ENCODE results near the gene PAEP. TPM values are rescaled to one million over a fixed set of nuclear protein-coding genes. Genes with fewer than 3 reads are reported as not detected.
"Not testable (repeated sequence)": the region's sequence is repeated elsewhere in the genome, so short reads cannot be mapped to it uniquely, and the experiment has no call there.

Gene PAEP
- total RNA-seq, 1 experiment from 2014 or later: not detected

DNA sequence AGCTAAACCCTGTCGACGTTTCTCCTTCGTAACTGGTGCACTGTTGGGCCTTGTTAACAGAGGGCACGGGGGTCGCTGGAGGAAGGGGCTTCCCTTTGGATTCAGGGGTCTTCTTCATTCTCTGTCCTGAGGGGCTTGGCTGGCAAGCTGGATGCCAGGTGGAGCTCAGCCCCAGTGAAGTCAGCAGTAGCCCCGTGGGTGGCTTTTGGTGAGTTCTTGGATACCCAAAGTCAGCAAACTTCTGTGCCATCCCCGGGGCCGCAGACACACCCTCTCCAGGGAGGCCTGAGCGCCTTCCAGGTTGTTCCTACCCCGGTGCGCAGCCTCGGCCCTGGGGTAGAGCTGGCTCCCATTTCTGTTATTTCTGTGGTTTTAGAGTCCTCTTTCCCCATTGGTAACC is 27.9 kb upstream of the PAEP start:
- ChIA-PET POLR2A (no interaction called here), CTCF (no interaction called here)
- H3K36me3 Mint-ChIP-seq (ENCODE audit: insufficient read depth, unreplicated experiment): no peaks in the 10 kb centered on the region
- H3K9me3 Mint-ChIP-seq (ENCODE audit: unreplicated experiment): no peaks in the 10 kb centered on the region
- no peak for TF ChIP-seq CTCF (IDR thresholded peaks at IDR 0.05; ENCODE audit: insufficient read depth in 1 of 2, low read depth in 1 of 2, low read length in 1 of 2, severe bottlenecking in 1 of 2, unreplicated experiment in 1 of 2)
- Histone ChIP-seq H3K27me3 (replicated peaks; ENCODE audit: control insufficient read depth, insufficient read depth, low read length) (no peaks in the 10 kb centered on the region), H3K36me3 (ENCODE audit: control insufficient read depth, insufficient read depth, low read length) (no peaks in the 10 kb centered on the region), H3K9me3 (no peaks in the 10 kb centered on the region), H3K4me3 (ENCODE audit: low read depth, low read length) (no peak overlapping the region), H3K4me1 (no peaks in the 10 kb centered on the region)
- DNase-seq: no peak
- H3K4me3 Mint-ChIP-seq (ENCODE audit: unreplicated experiment): no peak overlapping the region
- intact Hi-C loops (cut with micrococcal nuclease; ENCODE audit: unreplicated experiment): no loop called here
- no peak overlapping the region for H3K27ac Mint-ChIP-seq (ENCODE audit: unreplicated experiment)
- peaks cover 7% of the 10 kb centered on the region for H3K4me1 Mint-ChIP-seq (ENCODE audit: low read depth, unreplicated experiment)
- H3K27me3 Mint-ChIP-seq (ENCODE audit: insufficient read depth, unreplicated experiment): peaks cover 22% of the 10 kb centered on the region
- BruUV-seq (replicated peaks): no TSS peak

DNA sequence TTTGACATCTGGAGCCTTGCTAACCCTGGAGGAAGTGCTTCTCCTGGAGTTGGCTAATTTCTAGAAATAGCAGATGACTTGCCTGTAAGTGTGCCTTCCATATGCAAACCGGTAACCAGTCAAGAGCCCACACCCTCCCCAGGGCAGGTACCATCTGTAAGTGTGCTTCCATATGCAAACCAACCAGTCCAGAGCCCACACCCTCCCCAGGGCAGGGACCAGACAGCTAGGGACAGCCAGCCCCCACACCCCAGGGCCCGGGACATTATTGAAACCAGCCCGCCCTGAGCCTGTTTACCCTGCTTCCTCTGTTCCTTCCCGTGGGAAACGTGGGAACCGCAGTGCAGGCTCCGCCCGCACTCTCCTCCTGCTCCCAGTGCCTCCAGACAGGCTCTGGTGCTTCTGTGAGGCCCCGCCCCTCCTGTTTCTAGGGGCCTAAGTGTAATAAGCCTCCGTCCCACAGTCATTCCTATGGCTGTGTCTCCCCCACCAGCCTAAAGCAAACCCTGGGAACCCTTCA is 27.3 kb upstream of the PAEP start:
- intact Hi-C loops (cut with micrococcal nuclease; ENCODE audit: unreplicated experiment); BruUV-seq (replicated peaks): not testable (repeated sequence)

DNA sequence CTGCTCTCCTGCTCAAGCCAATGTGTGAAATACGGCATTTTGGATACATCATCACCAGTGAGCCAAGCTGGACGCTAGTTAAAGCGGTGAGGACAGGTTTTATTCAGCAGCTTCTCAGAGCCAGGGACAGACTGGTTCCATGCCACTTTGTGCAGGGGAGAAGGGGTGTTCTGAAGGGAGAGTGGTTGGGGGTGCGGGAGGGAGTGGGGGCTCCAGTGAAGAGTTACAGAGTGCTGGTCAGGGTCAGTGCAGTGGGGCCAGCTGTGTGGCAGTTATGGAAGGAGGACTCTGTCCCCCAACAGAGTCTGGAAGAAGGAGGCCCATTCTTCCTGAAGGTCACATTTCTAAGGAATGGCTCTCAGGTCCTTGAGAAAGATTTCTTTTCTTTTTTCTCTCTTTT is 26.7 kb upstream of the PAEP start:
- CTCF ChIA-PET; intact Hi-C loops (cut with micrococcal nuclease; ENCODE audit: unreplicated experiment); H3K27me3 ChIP-seq (replicated peaks; ENCODE audit: control insufficient read depth, insufficient read depth, low read length); H3K36me3 Mint-ChIP-seq (ENCODE audit: insufficient read depth, unreplicated experiment); H3K4me3 ChIP-seq (ENCODE audit: low read depth, low read length); H3K27ac Mint-ChIP-seq (ENCODE audit: unreplicated experiment); BruUV-seq (replicated peaks); H3K4me3 Mint-ChIP-seq (ENCODE audit: unreplicated experiment); H3K9me3 ChIP-seq; POLR2A ChIA-PET; DNase-seq; H3K4me1 ChIP-seq; H3K9me3 Mint-ChIP-seq (ENCODE audit: unreplicated experiment); H3K4me1 Mint-ChIP-seq (ENCODE audit: low read depth, unreplicated experiment); H3K36me3 ChIP-seq (ENCODE audit: control insufficient read depth, insufficient read depth, low read length): not testable (repeated sequence)
- H3K27me3 Mint-ChIP-seq (ENCODE audit: insufficient read depth, unreplicated experiment): peaks cover 28% of the 10 kb centered on the region

More for the DNA sequence above, 27.3 kb upstream of the PAEP start:
- H3K9me3 Mint-ChIP-seq (ENCODE audit: unreplicated experiment); H3K4me1 Mint-ChIP-seq (ENCODE audit: low read depth, unreplicated experiment); H3K9me3 ChIP-seq; H3K36me3 ChIP-seq (ENCODE audit: control insufficient read depth, insufficient read depth, low read length); H3K4me3 Mint-ChIP-seq (ENCODE audit: unreplicated experiment); H3K4me1 ChIP-seq; H3K36me3 Mint-ChIP-seq (ENCODE audit: insufficient read depth, unreplicated experiment); H3K4me3 ChIP-seq (ENCODE audit: low read depth, low read length); H3K27me3 ChIP-seq (replicated peaks; ENCODE audit: control insufficient read depth, insufficient read depth, low read length); H3K27ac Mint-ChIP-seq (ENCODE audit: unreplicated experiment); CTCF ChIA-PET; DNase-seq; POLR2A ChIA-PET: not testable (repeated sequence)
- peaks cover 25% of the 10 kb centered on the region for H3K27me3 Mint-ChIP-seq (ENCODE audit: insufficient read depth, unreplicated experiment)

DNA sequence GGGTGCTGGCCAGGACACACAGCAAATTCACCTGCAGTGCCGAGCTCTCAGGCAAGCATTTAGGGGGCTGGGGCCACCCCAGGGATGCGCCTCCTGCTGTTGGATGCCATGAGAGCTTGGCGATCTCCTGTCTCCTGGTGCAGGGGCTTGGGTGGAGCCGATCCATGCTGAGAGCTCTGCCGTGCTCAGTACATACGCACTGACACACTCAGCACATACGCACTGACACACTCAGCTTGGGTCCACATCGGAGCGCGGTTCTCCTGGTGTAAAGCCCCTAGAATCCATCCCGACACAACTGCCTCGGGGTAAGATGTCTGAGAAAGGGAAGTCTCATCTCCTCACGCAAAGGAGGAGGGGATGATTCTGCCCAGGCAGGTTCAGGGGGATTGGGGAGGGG is 25.9 kb upstream of the PAEP start:
- H3K4me3 ChIP-seq (ENCODE audit: low read depth, low read length); CTCF ChIA-PET; H3K9me3 ChIP-seq; intact Hi-C loops (cut with micrococcal nuclease; ENCODE audit: unreplicated experiment); H3K27ac Mint-ChIP-seq (ENCODE audit: unreplicated experiment); H3K9me3 Mint-ChIP-seq (ENCODE audit: unreplicated experiment); DNase-seq; BruUV-seq (replicated peaks); H3K4me3 Mint-ChIP-seq (ENCODE audit: unreplicated experiment); H3K36me3 ChIP-seq (ENCODE audit: control insufficient read depth, insufficient read depth, low read length); H3K4me1 ChIP-seq; H3K36me3 Mint-ChIP-seq (ENCODE audit: insufficient read depth, unreplicated experiment); H3K4me1 Mint-ChIP-seq (ENCODE audit: low read depth, unreplicated experiment); POLR2A ChIA-PET; H3K27me3 ChIP-seq (replicated peaks; ENCODE audit: control insufficient read depth, insufficient read depth, low read length): not testable (repeated sequence)
- H3K27me3 Mint-ChIP-seq (ENCODE audit: insufficient read depth, unreplicated experiment): peaks cover 33% of the 10 kb centered on the region

All from Caco-2 (cell line).